ENCODE results near the gene AHDC1.

Gene AHDC1

GRCh38 chr1:27598295-27598687 is 5.7 kb downstream of the AHDC1 start:
- DNase-seq, result no peak

- no peak for DNase-seq
Observed at GRCh38 chr1:27597516-27598294, 6.2 kb downstream of the AHDC1 start.

GRCh38 chr1:27596986-27597385 is 7.0 kb downstream of the AHDC1 start:
- no peak for DNase-seq

GRCh38 chr1:27596261-27596660 is 7.7 kb downstream of the AHDC1 start:
- no peak for DNase-seq

GRCh38 chr1:27595597-27595996 is 8.3 kb downstream of the AHDC1 start:
- no peak for DNase-seq

GRCh38 chr1:27594564-27595510 is 9.1 kb downstream of the AHDC1 start:
- peak in 1 of 2 experiments; percentile 27 for DNase-seq

GRCh38 chr1:27593678-27594563 is 10.0 kb downstream of the AHDC1 start:
- DNase-seq, result no peak

GRCh38 chr1:27592931-27593677 is 10.8 kb downstream of the AHDC1 start:
- DNase-seq, result no peak

- no peak for DNase-seq
Observed at GRCh38 chr1:27592232-27592930, 11.6 kb downstream of the AHDC1 start.

- DNase-seq, result no peak
Observed at GRCh38 chr1:27591622-27592021, 12.3 kb downstream of the AHDC1 start.

- no peak for DNase-seq
Observed at GRCh38 chr1:27590917-27591508, 12.9 kb downstream of the AHDC1 start.

- DNase-seq, result no peak
Observed at GRCh38 chr1:27589841-27590426, 14.0 kb downstream of the AHDC1 start.

- DNase-seq, result no peak
Observed at GRCh38 chr1:27589441-27589840, 14.5 kb downstream of the AHDC1 start.

- no peak for DNase-seq
Observed at GRCh38 chr1:27588256-27589232, 15.4 kb downstream of the AHDC1 start.

- DNase-seq, result no peak
Observed at GRCh38 chr1:27585684-27586083, 18.3 kb downstream of the AHDC1 start.

- no peak for DNase-seq
Observed at GRCh38 chr1:27584453-27584852, 19.5 kb downstream of the AHDC1 start.

GRCh38 chr1:27583479-27583878 is 20.5 kb downstream of the AHDC1 start:
- DNase-seq, result no peak

- no peak for DNase-seq
Observed at GRCh38 chr1:27581823-27582243, 22.1 kb downstream of the AHDC1 start.

- no peak for DNase-seq
Observed at GRCh38 chr1:27577504-27578188, 26.3 kb downstream of the AHDC1 start.

Data from activated CD4-positive, alpha-beta T cell treated with anti-CD3 and anti-CD28 coated beads, Interleukin-2, amount 50 U/mL, for 48 hours (primary cell).